Measurements from ENCODE around the gene LHFPL3.
A peak's percentile ranks its signal among the peaks of the same experiment; 100 is the strongest.

Gene LHFPL3

DNA sequence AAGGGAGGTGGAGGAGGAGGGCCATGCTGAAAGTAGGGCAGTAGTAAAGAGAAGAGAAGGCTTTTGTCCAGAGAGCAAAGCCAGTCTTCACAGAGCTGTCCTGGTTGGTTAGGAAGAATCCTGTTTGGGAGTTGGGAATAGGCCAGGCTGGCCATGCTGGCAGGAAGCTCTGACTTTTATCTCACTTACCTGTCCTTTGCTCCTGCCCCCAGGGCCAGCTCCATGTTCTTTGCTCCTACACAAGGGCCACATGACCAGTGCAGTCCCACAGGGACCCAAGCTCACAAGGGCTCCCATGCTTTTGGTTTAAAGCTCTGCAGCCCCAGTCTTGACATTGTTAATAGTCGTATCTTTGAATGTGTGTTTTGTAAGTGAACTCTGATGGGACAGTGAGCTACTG, 524.0 kb downstream of the LHFPL3 start:
- no peak for DNase-seq

GRCh38 chr7:104855861-104856260, 527.5 kb downstream of the LHFPL3 start:
- DNase-seq: no peak

- no peak for DNase-seq
Measured at GRCh38 chr7:104857458-104858425, 529.3 kb downstream of the LHFPL3 start.

DNA sequence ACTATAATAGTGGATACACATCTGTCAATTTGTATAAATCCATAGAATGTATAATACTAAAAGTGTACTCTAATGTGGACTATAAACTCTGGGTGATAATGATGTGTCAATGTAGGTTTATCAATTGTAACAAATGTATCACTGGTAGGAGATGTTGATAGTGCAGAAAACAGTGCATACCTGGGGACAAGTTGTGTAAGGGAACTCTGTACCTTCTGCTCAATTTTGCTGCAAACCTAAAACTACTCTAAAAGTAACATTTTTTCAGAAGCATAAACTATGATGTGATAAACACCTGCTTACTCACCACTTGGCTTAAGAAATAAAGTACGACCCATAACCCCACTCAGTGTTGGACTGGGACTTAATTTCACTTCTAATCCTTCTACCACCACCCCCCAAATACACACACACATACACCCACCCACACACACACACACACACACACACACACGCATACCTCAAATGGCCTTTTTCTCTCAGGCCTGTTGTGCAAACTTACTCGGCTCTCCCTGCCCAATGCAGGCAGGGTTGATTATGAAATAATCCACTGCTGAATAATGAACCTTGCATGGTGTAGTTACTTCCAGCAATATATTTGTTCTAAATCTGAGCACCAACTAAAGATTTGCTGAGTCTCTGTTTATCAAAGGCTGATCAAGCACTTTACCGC, 531.5 kb downstream of the LHFPL3 start:
- no peak for DNase-seq

DNA sequence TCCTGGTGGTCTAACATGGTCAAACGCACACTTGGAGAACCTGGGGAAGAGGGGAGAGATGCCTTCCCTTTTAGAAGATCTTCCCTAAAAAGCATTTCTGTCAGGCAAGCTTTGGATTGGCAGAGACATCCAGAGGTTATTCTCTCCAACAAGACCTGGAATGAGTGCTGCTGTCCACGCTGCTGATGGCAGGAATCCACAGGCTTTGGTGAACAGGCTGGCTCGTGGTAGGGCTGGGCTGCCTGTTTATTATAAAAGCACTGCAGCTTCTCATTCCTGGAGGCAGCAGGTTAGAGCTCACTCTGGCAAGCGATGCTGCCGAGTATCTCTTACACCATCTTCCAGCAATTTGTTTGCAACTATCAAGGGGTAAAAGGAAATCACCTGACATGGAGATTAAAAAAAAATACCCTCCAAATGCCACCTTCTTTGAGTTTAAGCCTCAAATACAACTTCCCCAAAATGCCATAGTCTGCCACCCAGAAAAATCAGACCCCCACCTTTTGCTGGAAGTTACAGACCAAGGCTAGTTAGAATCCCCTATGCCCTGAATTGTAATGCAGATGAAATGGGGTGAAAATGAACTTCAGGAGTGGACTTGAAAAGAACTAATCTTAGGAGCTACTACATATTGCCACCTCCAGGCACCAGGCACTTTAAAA, 533.5 kb downstream of the LHFPL3 start:
- DNase-seq: no peak

GRCh38 chr7:104862719-104863118, 534.3 kb downstream of the LHFPL3 start:
- DNase-seq: no peak

GRCh38 chr7:104873401-104873800, 545.0 kb downstream of the LHFPL3 start:
- no peak for DNase-seq

GRCh38 chr7:104878577-104878976, 550.2 kb downstream of the LHFPL3 start:
- DNase-seq: no peak

GRCh38 chr7:104883248-104883717, 554.9 kb downstream of the LHFPL3 start:
- no peak for DNase-seq

- peak; percentile 16 for DNase-seq
Measured at GRCh38 chr7:104883718-104884452, 555.5 kb downstream of the LHFPL3 start.

DNA sequence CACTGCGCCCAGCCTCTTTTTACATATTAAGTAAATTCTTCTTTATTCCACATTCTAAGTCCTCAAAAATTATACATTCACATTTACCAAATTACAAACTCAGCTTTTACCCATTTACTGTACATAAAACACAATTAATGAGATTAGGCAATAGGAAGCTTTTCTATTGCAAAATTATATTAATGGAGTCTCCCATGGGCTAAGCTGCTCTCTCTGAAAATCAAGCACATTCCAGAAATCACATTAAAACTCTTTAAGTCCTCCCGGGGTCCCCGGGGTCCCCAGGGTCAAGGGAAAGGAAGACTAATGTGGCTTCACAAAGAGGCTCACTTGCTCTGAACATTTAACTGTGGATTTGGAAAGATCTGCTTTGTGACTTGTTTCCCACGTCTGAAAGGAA, 558.2 kb downstream of the LHFPL3 start:
- no peak for DNase-seq

- no peak for DNase-seq
Measured at GRCh38 chr7:104890216-104890615, 561.8 kb downstream of the LHFPL3 start.

DNA sequence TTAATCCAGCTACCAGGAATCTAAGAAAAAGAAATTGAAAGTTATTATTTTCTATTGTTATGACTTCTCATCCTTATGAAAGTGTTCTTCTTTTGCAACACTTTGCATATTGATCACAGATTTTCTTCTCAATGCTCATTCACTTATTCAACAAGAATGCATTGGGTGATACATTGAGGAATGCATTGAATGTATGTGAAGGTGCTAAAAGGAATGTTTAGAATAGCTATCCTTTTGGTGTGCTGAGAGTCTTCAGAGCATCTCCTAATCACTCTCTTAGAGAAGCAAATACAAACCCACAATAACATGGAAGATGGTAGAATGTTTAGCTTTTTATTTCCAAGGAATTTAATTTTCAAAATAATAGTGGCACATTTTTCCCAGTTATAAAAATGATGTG, 563.5 kb downstream of the LHFPL3 start:
- no peak for DNase-seq

DNA sequence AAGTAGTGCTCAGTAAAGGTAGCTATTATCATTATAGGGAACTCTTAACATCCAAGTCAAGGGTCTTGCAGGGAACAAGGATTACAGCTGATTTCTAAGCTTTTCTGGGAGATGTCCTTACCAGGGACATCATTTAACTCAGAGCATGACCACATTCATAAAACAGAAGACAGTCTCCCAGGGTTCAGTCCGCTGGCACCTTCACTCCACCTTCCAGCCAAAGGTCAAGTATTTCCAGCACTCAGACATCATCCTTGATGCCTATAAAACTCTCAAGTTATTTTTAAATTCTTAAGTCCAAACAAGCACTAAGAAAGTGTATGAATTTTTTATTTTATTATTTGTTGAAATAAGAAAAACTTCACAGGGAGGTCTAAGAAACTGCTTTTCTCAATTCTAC, 565.9 kb downstream of the LHFPL3 start:
- no peak for DNase-seq

GRCh38 chr7:104894726-104895521, 566.5 kb downstream of the LHFPL3 start:
- DNase-seq: no peak

DNA sequence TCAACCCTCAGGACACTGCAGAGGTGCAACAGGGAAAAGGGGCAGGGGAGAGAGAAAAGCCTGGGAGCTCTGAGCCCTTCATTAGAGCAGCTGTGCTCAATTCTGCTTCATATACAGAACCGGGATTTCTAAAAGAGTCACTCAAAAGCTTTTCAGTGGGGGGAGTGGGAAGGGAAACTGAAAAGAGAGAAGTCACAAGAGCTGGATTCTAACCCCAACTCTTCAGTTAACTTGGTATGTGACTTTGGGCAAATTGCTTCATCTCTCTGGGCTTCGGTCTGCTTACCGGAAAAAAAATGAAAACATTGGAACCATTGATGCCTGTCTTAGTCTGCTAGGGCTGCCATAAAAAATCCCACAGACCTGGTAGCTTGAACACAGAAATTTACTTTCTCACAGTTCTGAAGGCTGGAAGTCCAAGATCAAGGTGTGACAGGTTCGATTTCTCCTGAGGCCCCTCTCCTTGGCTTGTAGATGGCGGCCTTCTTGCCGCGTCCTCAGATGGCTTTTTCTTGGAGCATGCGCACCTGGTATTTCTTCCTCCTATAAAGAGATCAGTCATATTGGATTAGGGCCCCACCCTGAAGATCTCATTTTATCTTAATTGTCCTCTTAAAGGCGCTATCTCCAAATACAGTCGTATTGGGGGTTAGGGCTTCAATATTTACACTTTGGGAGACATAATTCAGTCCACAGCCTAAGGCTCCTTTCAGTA, 567.3 kb downstream of the LHFPL3 start:
- DNase-seq: peak; percentile 45

DNA sequence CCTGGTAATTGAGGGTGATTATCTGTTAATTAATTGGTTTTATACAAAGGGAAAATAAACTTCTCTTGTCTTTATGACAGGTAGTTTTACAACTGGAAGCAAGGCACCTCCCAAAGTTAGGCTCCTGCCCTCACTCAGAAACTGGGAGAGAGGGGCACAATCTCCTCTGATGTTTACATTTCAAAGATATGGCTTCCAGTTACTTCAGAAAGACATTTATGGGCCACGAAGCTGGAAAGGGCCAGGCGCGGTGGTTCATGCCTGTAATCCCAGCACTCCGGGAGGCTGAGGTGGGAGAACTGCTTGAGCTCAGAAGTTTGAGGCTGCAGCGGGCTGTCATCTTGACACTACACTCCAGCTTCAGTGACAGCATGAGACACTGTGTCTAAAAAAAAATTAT, 570.0 kb downstream of the LHFPL3 start:
- DNase-seq: no peak

DNA sequence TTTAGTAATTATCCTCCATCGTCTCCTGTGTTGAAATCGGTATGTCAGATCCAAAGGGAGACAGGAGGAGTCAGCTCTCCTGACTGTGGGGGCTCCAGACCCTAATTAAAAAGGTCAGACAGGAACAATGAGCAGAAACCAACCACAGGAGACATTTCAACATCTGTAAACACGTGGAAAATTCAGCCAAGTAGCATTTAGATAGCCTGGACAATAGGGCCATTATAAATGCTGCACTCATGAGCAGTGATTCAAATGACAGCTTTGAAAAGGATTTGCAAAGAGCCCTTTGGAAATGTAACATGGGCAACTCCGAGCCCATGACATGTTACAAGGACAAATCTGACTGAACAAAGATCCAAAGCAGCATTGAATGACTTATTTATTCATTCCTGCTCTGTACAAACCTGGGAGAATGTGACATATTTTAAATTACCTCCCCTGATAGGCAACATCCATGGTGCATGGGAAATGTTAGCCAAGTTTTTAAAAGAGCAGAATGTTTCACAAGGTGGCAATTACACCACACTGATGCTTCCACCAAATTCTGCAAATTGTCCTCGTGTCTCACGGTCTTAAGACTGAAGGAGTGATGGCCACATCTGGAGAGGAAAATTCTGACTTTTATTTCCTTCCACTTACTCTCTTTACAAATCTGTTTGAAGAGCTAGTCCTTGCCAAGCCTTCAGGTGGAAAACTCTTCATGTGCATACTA, 572.3 kb downstream of the LHFPL3 start:
- no peak for DNase-seq

- DNase-seq: no peak
Measured at GRCh38 chr7:104901240-104901619, 572.8 kb downstream of the LHFPL3 start.

DNA sequence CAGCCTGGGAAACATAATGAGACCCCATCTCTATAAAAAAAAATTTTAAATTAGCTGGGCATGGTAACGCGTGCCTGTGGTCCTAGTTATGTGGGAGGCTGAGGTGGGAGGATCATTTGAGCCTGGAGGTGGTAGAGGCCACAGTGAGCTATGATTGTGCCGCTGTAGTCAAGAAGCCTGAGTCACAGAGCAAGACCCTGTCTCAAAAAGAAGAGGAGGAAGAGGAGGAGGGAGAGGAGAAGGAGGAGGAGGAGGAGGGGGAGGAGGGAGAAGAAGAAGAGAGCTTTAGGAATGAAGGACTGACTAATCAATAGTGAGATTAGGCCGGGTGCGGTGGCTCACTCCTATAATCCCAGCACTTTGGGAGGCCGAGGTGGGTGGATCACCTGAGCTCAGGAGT, 573.8 kb downstream of the LHFPL3 start:
- DNase-seq: no peak

- no peak for DNase-seq
Measured at GRCh38 chr7:104903044-104903443, 574.6 kb downstream of the LHFPL3 start.

All from SIG-M5 (cell line).